DMS 273 (cell line): ENCODE measurements around the gene FGF19.
"Not testable (repeated sequence)": the region's sequence is repeated elsewhere in the genome, so short reads cannot be mapped to it uniquely, and the experiment has no call there.

Experiments used
- DNase-seq: peaks from one replicate; lab custom pipeline; 2025; ENCODE audit not compliant: unreplicated experiment; lab: John Stamatoyannopoulos, UW

FGF19 gene

GRCh38 chr11:69697469-69697843 lies 6.4 kb downstream of the FGF19 start:
- no peak for DNase-seq

DNA sequence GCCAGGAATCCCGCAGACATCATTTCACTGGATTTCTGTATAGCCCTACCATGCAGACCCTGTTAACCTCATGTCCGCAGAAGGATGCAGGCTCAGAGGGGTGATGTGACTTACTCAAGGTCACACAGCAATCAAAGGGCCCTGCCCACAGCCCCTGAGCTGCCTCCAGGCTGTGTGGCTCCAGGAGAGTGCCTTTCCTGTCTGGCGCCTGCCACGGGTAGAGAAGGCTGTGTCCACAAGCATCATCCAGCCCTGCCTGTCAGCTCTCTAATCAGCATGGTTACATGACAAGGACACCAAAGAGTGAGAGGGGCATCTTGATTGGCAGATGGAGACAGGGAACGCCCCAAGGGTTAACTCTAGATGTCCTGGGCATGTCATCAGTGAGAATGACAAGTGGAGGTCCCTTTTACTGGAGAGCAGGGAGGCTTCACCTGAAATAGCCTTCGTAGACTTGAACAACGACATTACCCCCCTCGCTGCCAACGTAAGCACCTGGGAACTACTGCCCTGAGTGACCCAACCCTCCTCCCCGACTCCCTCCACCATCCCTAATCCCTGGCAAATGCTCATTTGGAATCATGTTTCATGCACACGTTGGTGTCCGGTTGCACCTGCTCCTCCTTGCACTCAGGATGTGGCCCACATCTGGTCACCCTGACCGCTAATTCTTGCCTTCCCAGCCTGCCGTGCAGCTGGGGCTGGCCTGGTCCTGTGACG lies 6.9 kb downstream of the FGF19 start:
- peak; percentile 49 for DNase-seq

GRCh38 chr11:69695995-69696394 lies 7.8 kb downstream of the FGF19 start:
- DNase-seq = not testable (repeated sequence)

DNA sequence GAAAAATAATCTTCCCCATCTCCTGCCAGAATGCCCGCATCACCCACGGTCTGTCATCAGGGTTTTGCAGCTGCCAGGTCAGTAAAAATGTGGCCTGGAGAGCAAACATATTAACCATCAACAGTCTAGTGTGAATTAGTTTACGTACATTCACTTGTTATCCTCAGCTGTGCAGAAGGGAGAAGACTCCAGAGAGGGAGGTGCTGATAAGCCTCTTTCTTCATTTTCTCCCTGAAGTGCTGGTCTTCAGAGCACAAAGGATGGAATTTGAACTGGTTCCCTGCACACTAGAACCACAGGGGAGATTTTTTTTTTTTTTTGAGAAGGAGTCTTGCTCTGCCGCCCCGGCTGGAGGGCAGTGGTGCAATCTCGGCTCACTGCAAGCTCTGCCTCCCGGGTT lies 8.2 kb downstream of the FGF19 start:
- no peak for DNase-seq

GRCh38 chr11:69694781-69695180 lies 9.0 kb downstream of the FGF19 start:
- DNase-seq = no peak

GRCh38 chr11:69692422-69692821 lies 11.4 kb downstream of the FGF19 start:
- DNase-seq = no peak

GRCh38 chr11:69691463-69691862 lies 12.4 kb downstream of the FGF19 start:
- DNase-seq = no peak

DNA sequence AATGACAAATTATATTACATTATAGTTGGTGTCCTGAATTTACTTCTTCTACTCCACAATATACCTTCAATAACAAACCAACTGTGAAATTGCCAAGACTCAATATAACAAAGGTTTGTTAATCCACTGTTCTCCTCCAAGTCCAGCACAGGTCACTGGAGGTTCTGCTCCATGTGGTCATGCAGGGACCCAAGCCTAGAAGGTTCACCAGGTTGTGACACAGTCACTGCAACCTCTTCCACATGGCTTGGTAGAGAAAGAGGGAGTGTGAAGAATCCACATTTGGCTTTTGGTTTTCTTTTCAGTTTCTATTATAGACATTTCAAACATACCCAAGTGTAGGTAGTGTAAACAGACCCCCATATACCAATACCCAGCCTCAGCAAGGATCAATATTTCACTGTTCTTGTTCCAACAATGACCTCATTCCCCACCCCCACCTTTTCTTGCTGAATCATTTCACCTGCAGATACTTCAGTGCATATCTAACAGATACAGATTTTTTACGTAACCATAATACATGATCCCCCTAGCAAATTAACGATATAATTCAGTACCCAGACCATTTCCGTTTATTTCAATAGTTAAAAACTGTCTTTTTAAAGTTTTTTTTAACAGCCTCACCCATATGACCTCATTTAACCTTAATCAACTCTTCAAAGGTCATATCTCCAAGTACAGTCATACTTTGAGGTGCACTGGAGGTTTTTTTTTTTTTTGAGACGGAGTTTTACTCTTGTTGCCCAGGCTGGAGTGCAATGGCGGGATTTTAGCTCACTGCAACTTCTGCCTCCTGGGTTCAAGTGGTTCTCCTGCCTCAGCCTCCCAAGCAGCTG lies 14.1 kb downstream of the FGF19 start:
- DNase-seq = no peak

- DNase-seq = not testable (repeated sequence)
Measured at GRCh38 chr11:69687969-69688771, 15.7 kb downstream of the FGF19 start.

DNA sequence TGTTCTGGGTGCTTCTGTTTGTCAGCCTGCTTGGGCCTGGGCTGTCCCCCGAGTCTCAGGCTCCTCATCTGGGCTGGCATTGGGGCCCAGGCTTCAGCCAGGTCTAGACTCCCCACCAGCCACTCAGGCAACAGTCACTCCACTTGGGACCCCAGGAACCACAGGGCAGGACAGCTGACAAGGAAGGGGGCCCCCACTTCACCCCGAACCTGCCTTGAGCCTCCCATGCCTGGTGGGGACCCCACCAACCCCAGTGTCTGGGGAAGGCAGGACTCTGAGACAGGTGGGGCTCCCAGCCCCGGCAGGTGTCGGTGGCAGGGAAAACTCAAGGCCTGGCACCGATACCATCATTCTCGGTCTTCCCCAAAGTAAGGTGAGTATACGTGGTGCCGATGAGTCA lies 17.0 kb downstream of the FGF19 start:
- no peak for DNase-seq

DNA sequence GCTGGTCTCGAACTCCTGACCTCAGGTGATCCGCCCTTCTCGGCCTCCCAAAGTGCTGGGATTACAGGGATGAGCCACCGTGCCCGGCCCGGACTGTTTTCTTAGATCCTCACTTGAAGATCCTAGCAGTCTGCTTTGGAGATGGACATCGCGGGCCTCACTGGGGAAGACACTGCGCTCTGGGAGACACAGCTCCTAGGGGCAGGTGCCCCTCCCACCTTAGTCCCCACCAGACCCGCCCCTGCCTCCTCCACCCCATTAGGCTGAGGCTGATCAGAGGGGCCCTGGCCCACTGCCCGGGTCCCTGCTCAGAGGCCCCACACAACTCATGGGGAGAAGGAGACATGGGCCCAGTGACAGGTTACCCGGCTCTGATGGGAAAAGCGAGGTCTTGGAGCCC lies 17.4 kb downstream of the FGF19 start:
- DNase-seq = no peak

DNA sequence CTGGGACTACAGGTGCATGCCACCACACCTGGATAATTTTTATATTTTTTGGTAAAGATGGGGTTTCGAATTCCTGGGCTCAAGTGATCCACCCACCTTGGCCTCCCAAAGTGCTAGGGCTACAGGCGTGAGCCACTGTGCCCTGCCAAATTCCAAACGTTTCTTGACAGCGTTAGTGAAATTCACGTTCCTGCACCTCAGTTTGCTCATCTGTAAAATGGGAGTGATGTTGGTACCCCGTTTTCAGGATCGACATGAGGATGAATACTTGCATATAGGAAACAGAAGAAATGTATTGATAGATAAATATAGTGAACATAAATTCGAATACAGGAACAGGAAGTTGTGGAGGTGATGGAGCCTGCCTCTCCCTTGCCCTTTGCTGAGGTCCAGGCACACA lies 18.5 kb downstream of the FGF19 start:
- DNase-seq = no peak

DNA sequence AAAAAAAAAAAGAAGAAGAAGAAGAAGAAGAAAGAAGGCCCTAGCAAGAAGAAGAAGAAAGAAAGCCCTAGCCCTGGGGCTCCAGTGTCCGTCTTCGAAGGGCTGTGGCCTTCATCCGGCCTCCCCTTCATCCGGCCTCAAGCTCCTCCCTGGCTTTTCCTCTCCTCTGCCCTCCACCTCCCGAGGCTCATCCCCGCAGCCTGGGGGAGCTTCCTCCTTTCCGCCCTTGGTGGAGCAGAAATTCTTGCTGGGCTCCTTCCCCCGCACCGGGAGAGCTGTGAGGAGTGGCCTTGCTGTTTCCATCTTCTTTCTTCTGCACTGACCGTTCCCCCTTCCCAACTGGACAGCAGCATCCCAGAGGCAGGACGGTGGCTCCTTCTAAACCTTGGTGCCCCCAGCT lies 19.2 kb downstream of the FGF19 start:
- no peak for DNase-seq

DNA sequence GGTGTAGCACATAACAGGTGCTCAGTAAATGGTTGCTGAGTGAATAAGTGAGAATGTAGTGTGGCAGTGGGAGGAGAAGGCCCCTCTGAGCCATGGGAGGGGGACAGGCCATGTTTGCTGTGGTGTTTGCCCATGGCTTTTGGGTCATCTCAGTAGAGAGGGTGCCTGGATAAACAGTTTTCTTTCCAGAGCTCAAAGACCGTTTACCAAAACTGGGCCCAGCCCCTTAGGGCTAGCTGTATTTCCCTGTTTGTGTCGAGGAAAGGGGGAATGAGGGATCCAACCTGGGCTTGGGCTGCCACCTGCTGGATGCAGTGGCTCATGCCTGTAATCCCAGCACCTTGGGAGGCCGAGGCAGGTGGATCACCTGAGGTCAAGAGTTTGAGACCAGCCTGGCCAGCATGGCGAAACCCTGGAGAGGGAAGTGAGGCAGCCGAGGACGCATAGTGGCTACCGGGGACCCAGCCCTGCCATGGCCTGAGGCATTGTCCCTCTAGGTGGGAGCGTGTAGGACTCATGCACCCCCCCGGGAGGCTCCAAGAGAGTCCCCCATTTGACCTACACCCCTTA lies 20.0 kb downstream of the FGF19 start:
- peak; percentile 46 for DNase-seq

DNA sequence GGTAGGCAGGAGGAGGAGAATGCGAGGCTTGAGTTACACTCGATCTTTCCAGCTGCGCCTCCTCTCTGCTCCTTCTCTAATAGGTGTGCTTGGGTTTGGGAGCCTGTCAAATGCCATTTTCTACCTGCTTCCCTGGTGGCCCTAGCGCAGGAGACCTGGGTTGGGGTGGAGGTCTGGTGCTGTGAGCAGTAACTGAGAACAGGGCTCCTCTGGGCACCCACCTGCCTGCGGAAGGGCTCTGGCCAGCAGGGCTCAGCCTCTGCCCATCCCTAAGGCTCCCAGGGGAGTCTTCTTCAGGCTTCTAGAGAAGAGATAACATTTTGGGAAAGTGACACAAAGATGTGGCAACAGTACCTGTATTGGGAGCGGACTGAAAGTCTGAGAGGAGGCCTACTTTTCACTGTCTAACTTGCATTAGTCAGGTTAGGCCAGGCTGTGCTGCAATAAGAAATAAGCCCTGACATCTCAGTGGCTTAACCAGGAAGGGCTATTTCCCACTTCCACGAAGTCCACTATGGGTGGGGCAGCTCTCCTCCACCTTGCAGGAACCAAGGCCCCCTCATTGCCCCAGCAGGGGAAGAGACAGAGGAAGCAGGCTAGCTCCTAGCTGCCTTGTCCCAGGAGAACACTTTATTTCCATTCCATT lies 21.0 kb downstream of the FGF19 start:
- no peak for DNase-seq

DNA sequence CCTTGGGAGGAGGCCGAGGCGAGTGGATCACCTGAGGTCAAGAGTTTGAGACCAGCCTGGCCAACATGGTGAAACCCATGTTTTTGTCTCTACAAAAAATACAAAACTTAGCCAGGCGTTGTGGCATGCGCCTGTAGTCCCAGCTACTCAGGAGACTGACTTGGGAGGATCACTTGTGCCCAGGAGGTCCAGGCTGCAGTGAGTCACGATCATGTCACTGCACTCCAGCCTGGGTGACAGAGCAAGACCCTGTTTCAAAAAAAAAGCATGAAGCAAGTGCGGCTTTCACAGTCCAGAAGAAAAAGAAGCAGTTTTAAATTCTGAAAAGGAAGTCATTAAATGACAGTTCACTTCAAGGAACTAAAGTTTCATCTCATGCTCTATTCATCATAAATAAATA lies 21.6 kb downstream of the FGF19 start:
- DNase-seq = no peak

DNA sequence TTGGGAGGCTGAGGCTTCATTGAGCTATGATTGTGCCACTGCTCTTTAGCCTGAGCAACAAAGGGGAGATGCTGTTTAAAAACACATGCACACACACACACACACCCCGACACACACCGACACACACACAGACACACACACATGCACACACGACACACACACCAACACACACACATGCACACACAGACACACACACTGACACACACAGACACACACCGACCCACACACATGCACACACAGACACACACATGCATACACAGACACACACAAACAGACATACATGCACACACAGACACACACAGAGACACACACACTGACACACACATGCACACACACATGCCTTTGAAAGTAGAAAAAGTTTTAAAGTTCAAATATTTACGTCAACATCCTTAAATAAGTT lies 23.1 kb downstream of the FGF19 start:
- DNase-seq = no peak

DNA sequence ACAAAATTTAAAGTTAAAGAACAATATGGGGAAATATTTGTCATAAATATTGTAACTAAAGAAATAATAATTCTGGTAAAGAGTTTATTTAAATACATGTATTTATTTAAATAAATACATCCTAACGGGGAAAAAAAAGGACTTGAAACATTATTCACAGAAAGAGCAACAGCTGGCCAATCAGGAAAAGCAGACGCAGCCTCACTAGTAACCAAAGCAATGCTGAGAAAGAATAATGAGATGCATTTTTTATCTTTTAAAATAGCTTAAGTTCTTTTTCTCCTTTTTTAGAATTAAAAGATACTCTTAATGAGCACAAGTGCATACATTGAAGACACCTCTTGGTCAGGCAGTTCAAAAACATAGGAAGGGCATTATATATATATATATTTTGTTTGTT lies 26.1 kb downstream of the FGF19 start:
- peak; percentile 34 for DNase-seq

DNA sequence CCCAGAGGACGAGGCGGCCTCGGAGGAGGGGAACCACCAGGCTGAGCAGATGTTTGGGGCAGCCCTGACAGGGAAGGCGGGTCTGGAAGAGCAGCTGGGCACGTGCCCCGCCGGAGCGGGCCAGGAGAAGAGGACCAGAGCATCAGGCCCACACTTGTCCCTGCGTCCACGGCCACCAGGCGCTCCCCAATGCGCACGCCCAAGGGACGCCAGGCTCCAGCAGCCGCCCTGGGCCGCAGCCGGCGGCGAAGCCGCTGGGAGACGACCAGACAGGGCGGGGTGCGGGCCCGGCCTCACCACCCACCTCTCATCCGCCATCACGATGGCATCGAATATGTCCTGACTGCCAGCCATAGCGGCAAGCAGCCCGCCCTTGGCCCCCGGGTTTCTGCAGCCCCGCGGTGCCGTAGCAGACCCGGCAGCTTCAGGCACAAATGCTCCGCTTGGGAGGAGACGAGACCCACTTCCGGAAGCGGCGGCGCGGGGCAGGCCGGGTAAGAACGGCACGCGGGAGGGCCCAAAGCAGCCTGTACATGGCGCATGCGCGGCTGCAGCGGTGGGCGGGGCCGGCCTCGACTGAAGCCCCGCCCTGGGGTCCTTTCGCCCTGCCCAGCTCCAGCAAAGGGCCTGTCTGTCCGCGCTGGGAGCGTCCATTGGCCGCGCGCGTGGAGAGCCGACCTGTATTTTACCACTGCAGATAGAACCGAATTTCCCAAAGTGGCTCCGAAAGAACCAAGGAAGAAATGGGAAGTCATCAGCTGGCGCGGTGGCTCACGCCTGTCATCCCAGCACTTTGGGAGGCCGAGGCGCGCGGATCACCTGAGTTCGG lies 28.7 kb downstream of the FGF19 start, which contains the start of gene LTO1:
LTO1 (minus strand) TSS at position 468 of the 829 bp plus-strand sequence; CDS start at position 354, 114 bp downstream.
- DNase-seq = peak; percentile 93
